Natural killer cell treated with Interleukin-12 subunit alpha and Interleukin-12 subunit beta and Interleukin-15 and Interleukin-18, amount 100 ng/mL, for 72 hours (primary cell): ENCODE results near the gene RHO. TPM values are rescaled to one million over a fixed set of nuclear protein-coding genes. Genes with fewer than 3 reads are reported as not detected.
A peak's percentile ranks its signal among the peaks of the same experiment; 100 is the strongest.

ENCODE experiments used
- ATAC-seq, 2 donors: fragments of 150-1000 bp; cut with Tn5 transposase in 1 of 2; sonication (Bioruptor Pico), chemical (Tn5 transposase) in 1 of 2; 2 replicates each; pipeline ENCODE4 v1.10.0; 2021
- DNase-seq: peaks from one replicate; pipeline ENCODE4 v3.0.0; 2022; ENCODE audit warnings: low spot score
- H3K27ac Mint-ChIP-seq, 2 donors: 1 replicate in 1 of 2; 2 replicates in 1 of 2; pipeline ENCODE4 v1.8.0; 2022; ENCODE audit warnings: mixed read lengths in 2 of 2, mild to moderate bottlenecking in 1 of 2, moderate library complexity in 1 of 2
- H3K27me3 Mint-ChIP-seq, 2 donors: 1 replicate in 1 of 2; 2 replicates in 1 of 2; pipeline ENCODE4 v1.8.0; 2022; ENCODE audit warnings: mixed read lengths in 2 of 2
- H3K36me3 Mint-ChIP-seq: one replicate; pipeline ENCODE4 v1.8.0; 2022; ENCODE audit warnings: mixed read lengths
- H3K4me1 Mint-ChIP-seq, 2 donors: 1 replicate in 1 of 2; 2 replicates in 1 of 2; pipeline ENCODE4 v1.8.0; 2022; ENCODE audit warnings: low read depth in 2 of 2, mixed read lengths in 2 of 2, mild to moderate bottlenecking in 1 of 2
- H3K4me3 Mint-ChIP-seq: one replicate; pipeline ENCODE4 v1.8.0; 2022; ENCODE audit warnings: mixed read lengths
- H3K9me3 Mint-ChIP-seq: 2 replicates; pipeline ENCODE4 v1.8.0; 2022; ENCODE audit warnings: mixed read lengths
- total RNA-seq, 2 donors: library from RNA; stranded (reverse); gene quantifications; one replicate each; pipeline ENCODE4 v1.2.3, GENCODE V29; 2022

The RHO gene
- total RNA-seq, 2 donors from 2014 or later = not detected

DNA sequence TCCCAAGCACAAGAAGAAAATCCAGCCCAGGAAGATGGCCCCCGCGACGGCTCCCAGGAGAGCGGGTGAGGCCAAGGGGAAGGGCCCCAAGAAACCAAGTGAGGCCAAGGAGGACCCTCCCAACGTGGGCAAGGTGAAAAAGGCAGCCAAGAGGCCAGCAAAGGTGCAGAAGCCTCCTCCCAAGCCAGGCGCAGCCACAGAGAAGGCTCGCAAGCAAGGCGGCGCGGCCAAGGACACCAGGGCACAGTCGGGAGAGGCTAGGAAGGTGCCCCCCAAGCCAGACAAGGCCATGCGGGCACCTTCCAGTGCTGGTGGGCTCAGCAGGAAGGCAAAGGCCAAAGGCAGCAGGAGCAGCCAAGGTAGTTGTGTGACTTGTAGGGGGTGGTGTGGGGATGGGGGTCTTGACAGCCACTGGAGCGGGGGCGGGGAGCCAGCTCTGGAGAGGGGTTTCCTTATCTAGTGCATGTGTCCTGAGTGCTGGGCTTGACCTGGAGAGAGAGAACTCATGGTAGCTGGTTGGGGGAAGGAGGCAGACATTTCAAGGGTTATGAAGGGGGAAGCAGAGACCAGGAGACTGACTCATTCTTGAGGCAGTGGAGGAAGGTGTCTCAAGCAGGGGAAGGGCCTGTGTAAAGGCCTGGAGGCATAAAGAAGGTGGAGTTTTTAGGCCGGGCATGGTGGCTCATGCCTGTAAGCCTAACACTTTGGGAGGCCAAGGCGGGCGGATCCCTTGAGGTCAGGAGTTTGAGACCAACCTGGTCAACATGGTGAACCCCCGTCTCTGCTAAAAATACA, 20.8 kb downstream of the RHO start:
- Mint-ChIP-seq H3K27ac (no peak overlapping the region), H3K9me3 (no peaks in the 10 kb centered on the region), H3K27me3 (peaks cover 0 to 8% of the 10 kb centered on the region in 2 donors), H3K4me1 (peaks cover 10 to 16% of the 10 kb centered on the region in 2 donors), H3K4me3 (no peak overlapping the region), H3K36me3 (no peaks in the 10 kb centered on the region)
- ATAC-seq = no peak
- no peak for DNase-seq

- ATAC-seq = no peak
- peaks cover 15 to 21% of the 10 kb centered on the region in 2 donors for H3K4me1 Mint-ChIP-seq
- H3K4me3 Mint-ChIP-seq = no peak overlapping the region
- no peak for DNase-seq
- H3K9me3 Mint-ChIP-seq = no peaks in the 10 kb centered on the region
- H3K27me3 Mint-ChIP-seq = peaks cover 0 to 8% of the 10 kb centered on the region in 2 donors
- H3K36me3 Mint-ChIP-seq = no peaks in the 10 kb centered on the region
- H3K27ac Mint-ChIP-seq = no peak overlapping the region
These were observed 21.4 kb downstream of the RHO start for GRCh38 chr3:129549805-129550204.

DNA sequence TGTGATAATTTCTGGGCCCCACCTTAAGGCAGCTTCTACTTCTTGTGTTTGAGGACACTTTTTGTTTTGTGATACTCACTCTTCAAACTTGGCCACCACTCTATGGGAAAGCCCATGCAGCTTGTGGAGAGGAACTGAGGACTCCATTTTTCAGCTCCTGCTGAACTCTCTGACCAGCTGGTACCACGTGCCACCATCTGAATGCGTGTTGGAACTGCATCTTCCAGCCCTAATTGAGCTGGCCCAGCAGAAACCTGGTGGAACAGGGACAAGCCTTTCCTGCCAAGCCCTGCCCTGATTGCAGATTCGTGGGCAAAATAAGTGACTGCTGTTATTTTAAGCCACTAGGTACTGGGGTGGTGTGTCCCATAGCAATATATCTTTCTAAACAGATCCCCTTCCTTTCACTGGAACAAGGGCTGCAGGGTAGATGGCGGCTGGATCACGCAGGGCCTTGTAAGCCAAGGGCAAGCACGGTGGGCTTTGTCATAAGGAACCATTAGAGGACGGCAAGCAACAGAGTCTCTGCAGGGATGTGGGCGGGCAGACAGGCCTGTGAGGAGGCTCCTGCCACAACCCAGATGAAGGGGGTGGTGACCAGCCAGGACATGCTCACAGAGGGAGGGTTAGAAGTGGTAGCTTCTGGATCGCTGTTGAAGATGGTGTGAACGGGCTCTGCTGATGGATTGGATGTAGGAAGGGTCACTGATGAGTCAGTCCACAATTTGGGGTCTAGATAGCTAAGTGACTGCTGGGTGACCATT, 24.0 kb downstream of the RHO start:
- H3K4me3 Mint-ChIP-seq = no peak overlapping the region
- peaks cover 15 to 22% of the 10 kb centered on the region in 2 donors for H3K4me1 Mint-ChIP-seq
- H3K36me3 Mint-ChIP-seq = no peaks in the 10 kb centered on the region
- H3K9me3 Mint-ChIP-seq = no peaks in the 10 kb centered on the region
- ATAC-seq (no peak), DNase-seq (no peak)
- H3K27me3 Mint-ChIP-seq = peaks cover 0 to 8% of the 10 kb centered on the region in 2 donors
- H3K27ac Mint-ChIP-seq = no peak overlapping the region

DNA sequence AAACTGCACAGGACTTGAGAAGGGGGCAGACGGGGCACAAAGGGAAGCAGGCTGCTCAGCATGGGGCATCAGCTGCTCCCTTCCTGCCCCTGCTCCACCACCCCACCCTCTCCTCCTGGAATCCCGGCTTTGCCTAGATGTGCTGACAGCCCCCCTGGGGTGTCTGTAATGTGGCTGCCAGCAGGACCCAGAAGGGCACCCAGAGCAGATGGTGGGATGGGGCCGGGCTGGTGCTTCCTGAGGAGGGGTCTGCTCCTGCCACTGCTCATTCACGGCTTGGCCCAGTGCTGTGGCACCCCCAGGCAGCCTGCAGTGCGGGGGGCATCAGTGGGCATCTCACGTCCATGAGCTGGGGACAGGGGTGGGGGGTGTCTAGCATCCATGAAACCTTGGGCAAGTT, 24.7 kb downstream of the RHO start:
- Mint-ChIP-seq H3K4me1 (peaks cover 22 to 29% of the 10 kb centered on the region in 2 donors), H3K4me3 (peak overlapping the region; percentile 9), H3K27me3 (peaks cover 0 to 8% of the 10 kb centered on the region in 2 donors), H3K36me3 (no peaks in the 10 kb centered on the region), H3K27ac (no peak overlapping the region), H3K9me3 (no peaks in the 10 kb centered on the region)
- ATAC-seq (no peak), DNase-seq (no peak)

DNA sequence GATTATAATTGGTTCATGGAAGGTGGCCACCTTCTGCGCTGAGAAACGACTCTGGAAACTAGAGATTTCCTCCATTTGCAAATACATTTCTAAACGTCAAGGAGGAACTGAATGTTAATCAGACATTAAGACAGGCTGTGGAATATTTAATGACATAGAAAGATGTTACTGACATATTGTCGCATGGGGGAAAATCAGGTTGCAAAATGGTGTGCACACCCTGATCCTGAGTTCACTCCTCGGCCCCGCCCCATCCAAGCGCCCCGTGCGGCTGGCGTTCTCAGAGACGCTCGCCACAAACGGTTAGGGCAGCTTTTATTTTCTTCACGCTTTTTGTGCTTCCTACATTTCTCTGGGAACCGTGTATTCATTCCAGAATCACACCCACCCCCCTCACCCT, 25.3 kb downstream of the RHO start:
- Mint-ChIP-seq H3K36me3 (no peaks in the 10 kb centered on the region), H3K27me3 (peaks cover 0 to 8% of the 10 kb centered on the region in 2 donors), H3K9me3 (no peaks in the 10 kb centered on the region), H3K4me1 (peaks cover 27 to 33% of the 10 kb centered on the region in 2 donors), H3K27ac (no peak overlapping the region), H3K4me3 (peak overlapping the region; percentile 9)
- ATAC-seq (no peak), DNase-seq (no peak)

DNA sequence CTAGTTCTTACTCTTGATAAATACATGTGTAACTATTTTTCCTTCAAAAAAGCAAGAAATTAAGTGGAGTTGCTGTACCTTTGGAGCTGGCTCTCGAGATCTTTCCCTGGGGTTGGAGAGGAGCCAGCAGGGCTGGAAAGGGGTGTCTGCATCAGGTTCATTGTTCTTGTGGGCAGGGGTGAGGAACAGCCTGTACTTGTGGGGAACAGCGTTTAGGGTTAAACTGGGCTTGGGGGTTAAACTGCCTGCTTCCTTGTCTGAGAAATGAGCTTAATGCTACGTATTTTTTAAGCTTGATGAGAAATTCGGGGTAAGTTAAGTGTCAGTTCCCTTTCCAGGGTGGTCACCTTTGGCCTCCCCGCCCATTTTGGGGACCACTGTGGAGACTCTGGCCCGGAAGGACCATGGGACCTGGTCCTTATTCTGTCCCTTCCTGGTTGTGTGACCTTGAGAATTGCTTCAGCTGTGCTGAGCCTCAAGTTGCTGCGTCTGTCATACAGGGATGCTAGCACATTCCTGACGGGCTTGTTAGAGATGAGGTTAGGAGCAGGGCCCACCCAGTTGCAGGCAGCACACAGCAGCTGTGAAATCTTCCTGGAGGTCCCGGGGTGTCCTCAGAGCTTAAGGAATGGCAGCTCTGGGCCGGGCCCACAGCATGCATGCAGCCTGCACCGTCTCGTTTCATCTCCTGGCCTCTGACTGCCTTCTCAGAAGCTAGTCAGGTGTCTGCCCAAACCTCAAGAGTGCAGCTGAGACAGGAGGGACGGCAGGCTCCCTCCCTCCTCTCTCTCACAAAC, 26.1 kb downstream of the RHO start:
- no peak for DNase-seq
- H3K4me1 Mint-ChIP-seq = peaks cover 29 to 31% of the 10 kb centered on the region in 2 donors
- H3K4me3 Mint-ChIP-seq = peak overlapping the region; percentile 9
- H3K27me3 Mint-ChIP-seq = peaks cover 0 to 8% of the 10 kb centered on the region in 2 donors
- H3K9me3 Mint-ChIP-seq = no peaks in the 10 kb centered on the region
- ATAC-seq = no peak
- peak overlapping the region in 1 of 2 donors; percentile 53 for H3K27ac Mint-ChIP-seq
- H3K36me3 Mint-ChIP-seq = no peaks in the 10 kb centered on the region

GRCh38 chr3:129555153-129555550, 26.7 kb downstream of the RHO start:
- peak overlapping the region in 1 of 2 donors; percentile 53 for H3K27ac Mint-ChIP-seq
- no peaks in the 10 kb centered on the region for H3K36me3 Mint-ChIP-seq
- H3K9me3 Mint-ChIP-seq = no peaks in the 10 kb centered on the region
- H3K4me3 Mint-ChIP-seq = no peak overlapping the region
- ATAC-seq = no peak
- H3K27me3 Mint-ChIP-seq = peaks cover 0 to 8% of the 10 kb centered on the region in 2 donors
- DNase-seq = no peak
- peaks cover 29% of the 10 kb centered on the region in 2 donors for H3K4me1 Mint-ChIP-seq

DNA sequence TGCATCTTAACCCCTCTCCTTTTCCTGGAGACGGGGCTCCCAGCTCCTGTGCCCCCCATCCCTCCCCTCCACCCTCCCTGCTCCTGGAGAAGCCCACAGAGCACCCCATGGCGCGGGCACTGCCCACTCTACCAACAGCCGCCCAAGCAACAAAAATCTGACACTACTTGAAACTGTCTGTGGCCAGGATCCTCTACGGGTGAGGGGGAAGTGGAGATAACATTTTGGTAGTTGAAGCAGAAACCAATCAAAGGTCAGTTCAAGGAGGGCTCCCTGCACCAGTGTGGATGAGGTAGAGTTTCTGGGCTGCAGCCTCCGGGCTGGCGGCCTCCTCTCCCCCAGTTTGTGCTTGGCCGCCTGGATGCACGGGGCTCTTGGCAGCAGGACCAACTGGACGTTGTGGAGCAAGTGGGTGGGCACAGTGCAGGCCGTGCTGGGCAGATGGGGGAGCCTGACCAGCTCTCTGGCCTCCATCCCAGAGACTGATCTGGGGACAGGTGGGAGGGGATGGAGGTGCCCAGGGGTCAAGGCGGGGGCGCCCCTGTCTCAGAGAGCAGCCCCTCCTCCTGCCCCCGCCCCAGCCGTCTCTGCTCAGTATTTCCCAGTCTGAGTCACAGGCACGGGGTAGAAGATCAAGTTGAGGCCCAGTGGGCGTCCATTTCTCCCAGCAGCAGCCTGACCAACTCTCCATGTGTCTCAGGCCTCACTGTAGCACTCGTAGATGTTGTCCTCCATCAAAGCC, 27.3 kb downstream of the RHO start:
- H3K36me3 Mint-ChIP-seq = no peaks in the 10 kb centered on the region
- no peak for DNase-seq
- H3K27me3 Mint-ChIP-seq = peaks cover 0 to 8% of the 10 kb centered on the region in 2 donors

GRCh38 chr3:129556358-129556695, 27.9 kb downstream of the RHO start:
- Mint-ChIP-seq H3K27ac (no peak overlapping the region), H3K4me1 (peaks cover 33 to 35% of the 10 kb centered on the region in 2 donors), H3K27me3 (peaks cover 0 to 8% of the 10 kb centered on the region in 2 donors), H3K36me3 (no peaks in the 10 kb centered on the region), H3K4me3 (no peak overlapping the region), H3K9me3 (no peaks in the 10 kb centered on the region)
- no peak for ATAC-seq
- DNase-seq = no peak

More for the DNA sequence above, 27.3 kb downstream of the RHO start:
- H3K27ac Mint-ChIP-seq = no peak overlapping the region
- peak in 1 of 2 donors; percentile 21 for ATAC-seq
- peaks cover 32 to 33% of the 10 kb centered on the region in 2 donors for H3K4me1 Mint-ChIP-seq
- no peak overlapping the region for H3K4me3 Mint-ChIP-seq
- H3K9me3 Mint-ChIP-seq = no peaks in the 10 kb centered on the region

GRCh38 chr3:129556890-129557547, 28.6 kb downstream of the RHO start:
- Mint-ChIP-seq H3K4me1 (peaks cover 30 to 35% of the 10 kb centered on the region in 2 donors), H3K36me3 (no peaks in the 10 kb centered on the region), H3K4me3 (no peak overlapping the region), H3K9me3 (no peaks in the 10 kb centered on the region), H3K27me3 (peaks cover 0 to 5% of the 10 kb centered on the region in 2 donors), H3K27ac (no peak overlapping the region)
- ATAC-seq (no peak), DNase-seq (no peak)

DNA sequence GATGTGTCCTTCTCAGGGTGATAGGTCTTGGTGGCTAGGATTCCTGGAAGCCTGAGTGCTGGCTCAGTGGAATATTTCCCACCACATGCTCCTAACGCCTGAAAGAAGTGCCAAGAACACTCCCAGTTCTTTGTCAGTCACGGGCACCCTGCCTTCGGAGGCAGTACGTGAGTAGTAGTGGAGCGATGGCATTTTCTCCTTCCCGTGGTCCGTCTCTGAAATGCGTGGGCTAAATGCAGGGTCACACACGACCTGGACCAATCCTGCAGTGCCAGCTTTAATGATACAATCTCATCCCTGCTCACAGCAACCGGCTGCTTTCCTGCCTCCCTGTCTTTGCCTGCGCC, 29.1 kb downstream of the RHO start:
- Mint-ChIP-seq H3K4me1 (peaks cover 29 to 33% of the 10 kb centered on the region in 2 donors), H3K27ac (peak overlapping the region in 1 of 2 donors; percentile 39), H3K36me3 (no peaks in the 10 kb centered on the region), H3K27me3 (peaks cover 0 to 4% of the 10 kb centered on the region in 2 donors), H3K4me3 (peak overlapping the region; percentile 60), H3K9me3 (no peaks in the 10 kb centered on the region)
- DNase-seq (no peak), ATAC-seq (no peak)

- no peaks in the 10 kb centered on the region for H3K9me3 Mint-ChIP-seq
- H3K4me3 Mint-ChIP-seq = peak overlapping the region; percentile 60
- ATAC-seq (peak; percentile 45 to 50), DNase-seq (no peak)
- H3K4me1 Mint-ChIP-seq = peaks cover 24 to 28% of the 10 kb centered on the region in 2 donors
- H3K36me3 Mint-ChIP-seq = no peaks in the 10 kb centered on the region
- no peaks in the 10 kb centered on the region for H3K27me3 Mint-ChIP-seq
- H3K27ac Mint-ChIP-seq = peak overlapping the region; percentile 39 to 78
These were observed 29.8 kb downstream of the RHO start for GRCh38 chr3:129558081-129558771.
